K562 (cell line): ENCODE measurements around the gene PSAP. TPM values are rescaled to one million over a fixed set of nuclear protein-coding genes. Genes with fewer than 3 reads are reported as not detected.
A peak's percentile ranks its signal among the peaks of the same experiment; 100 is the strongest.

ENCODE experiments used
- ARID1B ChIP-seq: fragments of 450-650 bp; IDR thresholded peaks from 2 replicates; pipeline ENCODE4 v1.6.1; 2016; ENCODE audit warnings: antibody characterized with exemption, mild to moderate bottlenecking, inconsistent platforms
- BMI1 ChIP-seq: fragments of 150-350 bp; IDR thresholded peaks from 2 replicates; pipeline ENCODE4 v1.6.1; 2014; ENCODE audit warnings: low read length
- CBX2 ChIP-seq: fragments of 200-600 bp; sonication (generic); IDR thresholded peaks from one replicate; pipeline ENCODE4 v1.6.1; 2012; ENCODE audit warnings: mild to moderate bottlenecking, low read length, inconsistent platforms; ENCODE audit not compliant: insufficient read depth, poor library complexity, severe bottlenecking
- CEBPB ChIP-seq: fragments of 450-650 bp; IDR thresholded peaks from 2 replicates; pipeline ENCODE4 v1.6.1; 2016; ENCODE audit warnings: missing genetic modification characterization, missing compliant biosample characterization
- E2F3 ChIP-seq: fragments of 250-450 bp; sonication (Bioruptor Pico); IDR thresholded peaks from 2 replicates; pipeline ENCODE4 v1.4.0; 2020; ENCODE audit warnings: mild to moderate bottlenecking
- FOXA1 ChIP-seq: fragments of 450-650 bp; IDR thresholded peaks from 2 replicates; pipeline ENCODE4 v1.6.1; 2016; ENCODE audit warnings: mild to moderate bottlenecking, borderline replicate concordance
- FOXO4 ChIP-seq: fragments of 450-650 bp; formaldehyde crosslinking; IDR thresholded peaks from 2 replicates; pipeline ENCODE4 v1.4.0; 2020; ENCODE audit warnings: mild to moderate bottlenecking, moderate library complexity
- GABPA ChIP-seq: fragments of 200-800 bp; sonication (Bioruptor generic); conservative IDR thresholded peaks from 2 replicates; pipeline ENCODE4 v1.6.1; 2016; ENCODE audit warnings: low read depth, missing genetic modification characterization, missing compliant biosample characterization
- GMEB1 ChIP-seq: fragments of 250-450 bp; sonication (Bioruptor Pico); IDR thresholded peaks from 2 replicates; pipeline ENCODE4 v1.4.0; 2020; ENCODE audit warnings: mild to moderate bottlenecking
- HMGN3 ChIP-seq: IDR thresholded peaks from 2 replicates; pipeline ENCODE4 v1.6.1; 2011; ENCODE audit warnings: borderline replicate concordance, low read depth, mild to moderate bottlenecking, mixed read lengths, low read length; ENCODE audit not compliant: insufficient read length; ENCODE audit errors: extremely low read depth
- NR1H2 ChIP-seq: sonication (generic); formaldehyde crosslinking; IDR thresholded peaks from 2 replicates; pipeline ENCODE4 v1.4.0; 2020; ENCODE audit warnings: mild to moderate bottlenecking, missing genetic modification reagents
- RERE ChIP-seq: sonication (generic); formaldehyde crosslinking; IDR thresholded peaks from 2 replicates; pipeline ENCODE4 v1.8.0; 2023; ENCODE audit warnings: missing genetic modification reagents, mild to moderate bottlenecking, borderline replicate concordance
- SAP30 ChIP-seq: fragments of 200-600 bp; sonication (generic); IDR thresholded peaks from 2 replicates; pipeline ENCODE4 v1.6.1; 2012; ENCODE audit warnings: borderline replicate concordance, low read depth, mild to moderate bottlenecking, moderate library complexity, low read length, control low read depth, inconsistent platforms; ENCODE audit not compliant: insufficient read depth, poor library complexity, severe bottlenecking
- SMARCE1 ChIP-seq: fragments of 450-650 bp; IDR thresholded peaks from 2 replicates; pipeline ENCODE4 v1.7.1; 2016; ENCODE audit warnings: mild to moderate bottlenecking
- SRSF7 ChIP-seq: fragments of 200-400 bp; formaldehyde crosslinking; optimal IDR thresholded peaks from 2 replicates; pipeline ENCODE3; 2017; ENCODE audit warnings: mild to moderate bottlenecking, low read depth, low read length
- YY1 ChIP-seq, 3 experiments: IDR thresholded peaks; 2 replicates each; pipeline ENCODE4 v1.6.1; 2011; ENCODE audit warnings: low read length in 2 of 3, mild to moderate bottlenecking in 2 of 3, moderate library complexity in 2 of 3, borderline replicate concordance in 1 of 3, control low read depth in 1 of 3, low read depth in 1 of 3; ENCODE audit not compliant: insufficient read depth in 3 of 3, insufficient replicate concordance in 2 of 3, control insufficient read depth in 1 of 3, insufficient read length in 1 of 3; ENCODE audit errors: extremely low read depth in 1 of 3
- ZNF224 ChIP-seq: sonication (generic); formaldehyde crosslinking; IDR thresholded peaks from 2 replicates; pipeline ENCODE4 v1.8.0; 2022; ENCODE audit warnings: mild to moderate bottlenecking, missing genetic modification reagents
- ZNF780A ChIP-seq: fragments of 250-450 bp; sonication (Bioruptor Pico); IDR thresholded peaks from 2 replicates; pipeline ENCODE4 v1.5.0; 2021; ENCODE audit warnings: mild to moderate bottlenecking
- polyA plus RNA-seq, 8 experiments: library from polyadenylated mRNA; depleted of rRNA in 4 of 8; stranded (reverse) in 5 of 8; unstranded in 3 of 8; fragments of >200 nt; fragmentation: Nextera tagmentation in 2 of 8; fragmentation: Illumina TruSeq in 1 of 8; extraction: Ambion mirVana in 2 of 8; extraction: Trizol in 1 of 8; gene quantifications; 2 replicates each; pipeline versions ENCODE4 v1.2.1 to v1.2.3, GENCODE V29; 2011 to 2014; ENCODE audit warnings: inconsistent platforms in 1 of 8, missing spikeins in 1 of 8
- total RNA-seq, 7 experiments: library from RNA; depleted of rRNA in 6 of 7; stranded (reverse); fragments of >200 nt in 6 of 7; fragmentation: Illumina TruSeq in 2 of 7; extraction: Trizol in 2 of 7; gene quantifications; 2 replicates each; pipeline versions ENCODE4 v1.2.1 to v1.2.3, GENCODE V29; 2011 to 2021; ENCODE audit warnings: low replicate concordance in 1 of 7

PSAP gene
- total and polyA plus RNA-seq, 9 of the 15 experiments (the other 6 are each of a cell fraction or from before 2014, with no cell fraction given), result 245 to 700 (median 429) TPM

- no peak for TF ChIP-seq CBX2
- no peak for TF ChIP-seq ZNF780A (CRISPR knock-in tag)
- no peak for TF ChIP-seq SAP30
- no peak for TF ChIP-seq RERE (CRISPR knock-in tag)
- TF ChIP-seq CEBPB (tag), result no peak
- TF ChIP-seq GMEB1 (CRISPR knock-in tag), result no peak
- TF ChIP-seq GABPA, result no peak
- TF ChIP-seq SMARCE1, result peak; percentile 90
- TF ChIP-seq HMGN3, result no peak
- no peak for TF ChIP-seq FOXA1
- TF ChIP-seq ZNF224, result no peak
- TF ChIP-seq ARID1B, result peak; percentile 94
- TF ChIP-seq BMI1, result no peak
- no peak for TF ChIP-seq NR1H2 (CRISPR knock-in tag)
- no peak for TF ChIP-seq FOXO4 (CRISPR knock-in tag)
- no peak for TF ChIP-seq E2F3 (CRISPR knock-in tag)
- TF ChIP-seq YY1 (IDR thresholded peaks at IDR 0.05; ENCODE audit: borderline replicate concordance in 1 of 3, control insufficient read depth in 1 of 3, extremely low read depth in 1 of 3, insufficient read depth in 3 of 3, insufficient read length in 1 of 3, insufficient replicate concordance in 2 of 3, low read depth in 1 of 3, low read length in 2 of 3), result no peak
- TF ChIP-seq SRSF7, result no peak
Observed at GRCh38 chr10:71882813-71883659, 32.0 kb upstream of the PSAP start (continued).
